Measurements from ENCODE around the gene LGALS3BP.
A peak's percentile ranks its signal among the peaks of the same experiment; 100 is the strongest.

Gene LGALS3BP, protein sequence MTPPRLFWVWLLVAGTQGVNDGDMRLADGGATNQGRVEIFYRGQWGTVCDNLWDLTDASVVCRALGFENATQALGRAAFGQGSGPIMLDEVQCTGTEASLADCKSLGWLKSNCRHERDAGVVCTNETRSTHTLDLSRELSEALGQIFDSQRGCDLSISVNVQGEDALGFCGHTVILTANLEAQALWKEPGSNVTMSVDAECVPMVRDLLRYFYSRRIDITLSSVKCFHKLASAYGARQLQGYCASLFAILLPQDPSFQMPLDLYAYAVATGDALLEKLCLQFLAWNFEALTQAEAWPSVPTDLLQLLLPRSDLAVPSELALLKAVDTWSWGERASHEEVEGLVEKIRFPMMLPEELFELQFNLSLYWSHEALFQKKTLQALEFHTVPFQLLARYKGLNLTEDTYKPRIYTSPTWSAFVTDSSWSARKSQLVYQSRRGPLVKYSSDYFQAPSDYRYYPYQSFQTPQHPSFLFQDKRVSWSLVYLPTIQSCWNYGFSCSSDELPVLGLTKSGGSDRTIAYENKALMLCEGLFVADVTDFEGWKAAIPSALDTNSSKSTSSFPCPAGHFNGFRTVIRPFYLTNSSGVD

DNA sequence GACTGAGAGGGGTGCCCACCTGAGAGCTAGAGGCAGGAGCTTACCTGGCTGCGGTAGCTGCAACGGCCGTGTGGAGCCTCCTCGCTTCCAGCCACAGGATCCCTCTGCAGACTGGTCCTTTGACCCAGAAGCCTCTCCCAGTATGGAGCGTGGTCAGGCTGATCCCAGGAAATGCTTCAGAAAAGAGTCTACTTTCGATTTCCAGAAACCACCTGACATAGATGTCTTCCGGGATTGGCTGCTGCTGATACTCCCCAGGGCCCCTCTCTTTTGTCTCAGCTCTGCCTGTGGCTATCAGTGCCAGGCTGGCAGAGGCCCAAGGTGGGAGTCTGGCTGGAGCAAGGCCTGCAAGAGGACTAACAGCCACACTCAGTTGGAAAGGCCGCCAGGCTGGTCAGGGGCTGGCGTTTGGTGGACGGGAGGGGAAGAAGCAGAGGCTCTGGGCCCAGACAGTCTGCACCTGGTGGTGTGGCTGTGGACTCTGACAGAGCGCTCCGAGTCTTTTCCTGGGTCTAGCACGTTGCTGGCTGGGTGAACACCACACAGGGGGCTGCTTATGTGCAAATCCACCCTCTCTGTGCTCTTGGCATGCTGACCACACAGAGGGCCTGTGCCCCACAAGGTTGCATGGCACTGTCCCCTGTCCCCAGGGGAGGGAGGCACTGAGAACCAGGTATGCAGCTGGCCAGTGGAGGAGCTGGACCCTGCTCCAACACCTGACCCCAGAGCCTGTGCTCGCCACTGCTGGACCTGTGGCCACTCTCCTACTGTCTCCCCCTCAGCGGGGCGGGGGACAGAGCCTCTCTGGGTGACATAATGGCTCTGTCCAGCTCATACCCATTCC lies at the start of gene LGALS3BP:
Gene LGALS3BP (minus strand): TSS at position 144 of the 844 bp plus-strand sequence. CDS start 2,732 bp downstream, outside the sequence.
- DNase-seq (ENCODE audit: low read depth), result no peak
- H3K4me3 ChIP-seq (ENCODE audit: low read depth, low read length), result no peak within 1 kb of the TSS
- TF ChIP-seq, protein P1, sequence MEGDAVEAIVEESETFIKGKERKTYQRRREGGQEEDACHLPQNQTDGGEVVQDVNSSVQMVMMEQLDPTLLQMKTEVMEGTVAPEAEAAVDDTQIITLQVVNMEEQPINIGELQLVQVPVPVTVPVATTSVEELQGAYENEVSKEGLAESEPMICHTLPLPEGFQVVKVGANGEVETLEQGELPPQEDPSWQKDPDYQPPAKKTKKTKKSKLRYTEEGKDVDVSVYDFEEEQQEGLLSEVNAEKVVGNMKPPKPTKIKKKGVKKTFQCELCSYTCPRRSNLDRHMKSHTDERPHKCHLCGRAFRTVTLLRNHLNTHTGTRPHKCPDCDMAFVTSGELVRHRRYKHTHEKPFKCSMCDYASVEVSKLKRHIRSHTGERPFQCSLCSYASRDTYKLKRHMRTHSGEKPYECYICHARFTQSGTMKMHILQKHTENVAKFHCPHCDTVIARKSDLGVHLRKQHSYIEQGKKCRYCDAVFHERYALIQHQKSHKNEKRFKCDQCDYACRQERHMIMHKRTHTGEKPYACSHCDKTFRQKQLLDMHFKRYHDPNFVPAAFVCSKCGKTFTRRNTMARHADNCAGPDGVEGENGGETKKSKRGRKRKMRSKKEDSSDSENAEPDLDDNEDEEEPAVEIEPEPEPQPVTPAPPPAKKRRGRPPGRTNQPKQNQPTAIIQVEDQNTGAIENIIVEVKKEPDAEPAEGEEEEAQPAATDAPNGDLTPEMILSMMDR (IDR thresholded peaks at IDR 0.05; ENCODE audit: control insufficient read depth, extremely low read depth, insufficient read depth), result no peak

DNA sequence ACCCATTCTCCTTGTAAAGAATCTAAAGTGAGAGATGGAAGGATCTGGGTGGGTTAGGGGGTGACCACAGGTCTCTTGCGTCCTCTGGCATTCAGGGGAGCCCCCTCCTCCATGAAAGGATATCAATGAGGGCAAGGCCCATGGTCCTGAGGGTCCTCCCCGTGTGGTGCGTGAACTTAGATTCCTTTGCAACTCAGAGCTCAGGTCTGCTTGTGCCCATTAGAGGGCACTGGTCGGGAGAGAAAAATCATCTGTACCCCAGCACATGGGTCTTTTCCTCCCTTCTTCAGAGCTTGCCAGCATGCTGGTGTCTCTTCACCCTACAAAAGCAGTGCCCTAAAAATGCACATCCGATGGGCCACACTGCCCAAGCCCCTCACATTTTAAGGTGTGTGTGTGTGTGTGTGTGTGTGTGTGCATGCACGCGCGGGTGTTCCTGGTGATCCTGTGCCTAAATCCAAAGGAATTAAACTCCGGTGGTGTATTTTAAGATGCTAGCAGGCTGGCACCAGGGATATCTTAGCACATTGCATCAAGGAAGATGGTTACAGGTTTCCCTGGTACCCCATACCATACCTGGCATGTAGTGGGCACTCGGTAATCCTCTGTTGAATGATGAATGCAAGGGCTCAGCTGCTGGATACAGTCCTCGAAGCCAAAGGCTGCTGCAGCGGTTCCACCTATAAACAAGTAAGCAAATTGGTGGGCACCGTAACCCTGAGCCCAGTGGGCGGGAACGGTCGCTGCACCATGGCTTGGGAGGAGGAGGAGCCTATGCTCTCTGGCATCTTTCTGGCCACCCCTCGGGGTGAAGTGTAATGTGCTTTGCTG lies 49.0 kb upstream of the LGALS3BP start:
- TF ChIP-seq, protein P1 (IDR thresholded peaks at IDR 0.05; ENCODE audit: control insufficient read depth, extremely low read depth, insufficient read depth), result peak; percentile 35

GRCh38 chr17:79027925-79028491 lies 48.3 kb upstream of the LGALS3BP start:
- no peak for DNase-seq (ENCODE audit: low read depth)
- TF ChIP-seq, protein P1 (IDR thresholded peaks at IDR 0.05; ENCODE audit: control insufficient read depth, extremely low read depth, insufficient read depth), result no peak
- H3K4me3 ChIP-seq (ENCODE audit: low read depth, low read length), result no peak overlapping the region

More for the DNA sequence above, 49.0 kb upstream of the LGALS3BP start:
- DNase-seq (ENCODE audit: low read depth), result no peak
- H3K4me3 ChIP-seq (ENCODE audit: low read depth, low read length), result no peak overlapping the region

GRCh38 chr17:79027274-79027924 lies 47.7 kb upstream of the LGALS3BP start:
- DNase-seq (ENCODE audit: low read depth), result no peak
- no peak overlapping the region for H3K4me3 ChIP-seq (ENCODE audit: low read depth, low read length)
- TF ChIP-seq, protein P1 (IDR thresholded peaks at IDR 0.05; ENCODE audit: control insufficient read depth, extremely low read depth, insufficient read depth), result no peak

DNA sequence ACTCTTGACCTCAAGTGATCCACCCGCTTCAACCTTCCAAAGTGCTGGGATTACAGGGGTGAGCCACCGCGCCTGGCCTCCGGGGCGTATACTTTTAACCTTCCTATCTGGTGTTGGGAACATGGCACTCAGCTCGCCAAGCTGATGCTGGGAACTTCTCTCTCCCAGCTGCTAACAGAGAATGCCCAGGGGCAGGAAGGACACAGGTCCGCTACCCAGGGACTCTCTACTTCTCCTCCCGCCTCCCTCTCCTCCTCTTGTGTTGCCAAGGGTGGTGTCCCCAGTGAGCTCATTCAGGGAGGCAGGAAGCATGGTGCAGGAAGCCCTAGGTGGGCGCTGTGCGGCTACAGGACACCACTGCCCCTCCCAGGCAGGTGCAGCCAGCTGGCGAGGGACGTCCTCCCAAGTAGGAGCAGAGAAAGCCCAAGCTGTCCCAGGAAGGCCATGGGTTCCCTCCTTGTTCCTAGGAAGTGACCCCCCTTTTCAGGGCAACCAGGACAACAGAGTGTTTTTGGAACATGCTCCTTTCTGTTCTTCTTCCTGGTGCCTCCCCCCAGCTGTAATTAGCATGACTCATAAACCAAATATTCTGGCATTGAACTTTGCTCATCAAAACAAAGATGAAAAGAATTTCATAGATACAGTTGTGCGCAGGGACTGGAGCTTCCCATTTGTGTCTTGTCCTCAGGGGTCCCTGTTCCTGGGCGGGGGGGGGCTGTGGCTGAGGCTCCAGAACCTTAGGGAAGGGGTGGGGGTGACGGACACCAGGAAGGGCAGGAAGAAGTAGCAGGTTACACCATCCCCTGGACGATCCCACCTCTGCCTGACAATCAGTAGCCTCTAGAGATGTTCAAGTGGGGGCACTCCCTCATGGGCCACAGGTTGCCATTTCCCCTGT lies 46.9 kb upstream of the LGALS3BP start:
- H3K4me3 ChIP-seq (ENCODE audit: low read depth, low read length), result no peak overlapping the region
- no peak for DNase-seq (ENCODE audit: low read depth)
- TF ChIP-seq, protein P1 (IDR thresholded peaks at IDR 0.05; ENCODE audit: control insufficient read depth, extremely low read depth, insufficient read depth), result no peak

Data from LNCaP clone FGC (cell line).